IPS-18c (cell line): ENCODE data around the gene ZDHHC7.

Source experiments
- H3K4me3 ChIP-seq: 2 replicates; pipeline ENCODE4 v1.7.0; 2013; ENCODE audit warnings: low read depth, mild to moderate bottlenecking, low read length, moderate library complexity; ENCODE audit not compliant: insufficient read depth
- H3K9me3 ChIP-seq: one replicate; pipeline ENCODE4 v1.6.1; 2013; ENCODE audit warnings: mild to moderate bottlenecking, low read length, moderate library complexity; ENCODE audit not compliant: control insufficient read depth, insufficient read depth

ZDHHC7 gene

GRCh38 chr16:85029408-85029784, 18.1 kb upstream of the ZDHHC7 start:
- Histone ChIP-seq H3K4me3 (no peak overlapping the region; the same call in 1 of the 2 replicates), H3K9me3 (no peaks in the 10 kb centered on the region)

DNA sequence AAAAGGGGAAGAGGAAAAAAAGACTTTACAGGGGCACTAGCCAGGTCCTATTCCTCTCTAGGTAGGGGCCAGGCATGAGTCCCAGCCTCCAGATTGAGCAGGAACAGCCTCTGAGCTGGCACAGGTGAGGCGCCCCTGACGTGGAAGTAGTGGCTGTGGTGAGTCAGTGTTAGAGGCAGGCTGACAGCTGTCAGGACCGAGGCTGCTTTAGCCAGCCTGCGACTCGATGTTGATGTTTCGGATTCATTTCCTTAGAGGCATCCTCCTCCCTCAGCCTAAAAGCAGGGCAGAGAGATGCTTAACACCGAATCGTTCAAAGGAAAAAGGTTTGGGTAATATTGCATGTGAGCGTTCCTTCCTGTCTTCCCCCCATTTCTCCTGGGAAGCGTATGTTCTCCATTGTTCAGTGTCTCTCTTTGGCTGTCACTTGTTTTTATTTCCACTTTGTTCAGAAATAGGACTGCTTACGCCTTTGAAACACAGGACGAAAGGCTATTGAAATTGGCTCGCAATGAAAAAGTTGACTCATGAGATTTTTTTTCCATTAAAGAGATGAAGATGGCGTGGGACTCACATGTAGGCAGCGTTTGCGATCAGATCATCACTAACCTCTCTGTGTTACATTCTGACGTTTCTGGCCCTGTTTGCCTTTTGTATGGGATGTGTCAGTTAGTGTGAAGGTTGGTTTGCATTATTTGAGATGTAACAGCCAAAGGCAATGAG, 17.5 kb upstream of the ZDHHC7 start:
- H3K9me3 ChIP-seq, result no peaks in the 10 kb centered on the region
- no peak overlapping the region; the same call in none of the 2 replicates for H3K4me3 ChIP-seq

DNA sequence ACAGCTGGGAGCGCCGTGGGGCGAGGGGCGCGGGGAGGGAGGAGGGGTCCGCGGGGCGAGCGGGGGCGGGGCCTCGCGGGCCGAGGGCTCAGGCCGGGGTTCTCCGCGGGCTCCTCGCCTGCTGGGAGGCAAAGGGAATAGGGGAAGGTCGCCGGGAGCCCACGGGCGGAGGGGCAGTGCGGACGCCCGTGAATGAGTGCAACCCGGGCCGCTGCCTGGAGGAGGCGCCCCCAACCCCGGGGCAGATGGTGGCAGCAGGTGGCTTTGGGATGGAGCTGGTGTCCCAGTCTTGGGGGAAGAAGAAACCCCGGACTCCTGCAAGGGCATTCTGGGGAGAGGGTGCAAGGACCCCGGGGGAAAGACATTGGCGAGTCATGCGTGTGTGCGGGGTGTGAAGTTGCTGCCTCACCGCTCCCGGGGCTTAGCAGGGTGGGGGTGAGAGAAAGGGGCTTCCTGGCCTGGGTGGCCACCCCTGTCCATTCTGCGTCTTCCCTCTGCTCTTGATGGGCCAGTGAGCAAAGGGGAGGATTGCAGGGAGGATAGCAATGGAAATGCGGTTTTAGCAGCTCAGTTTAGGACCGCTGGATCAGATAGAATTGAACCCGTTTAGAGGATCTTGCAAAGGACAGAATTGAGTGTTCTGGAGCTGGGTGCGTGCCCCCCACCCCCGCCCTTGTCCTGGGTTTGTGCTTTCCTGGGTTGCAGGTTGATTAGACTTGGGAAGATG, 16.8 kb upstream of the ZDHHC7 start:
- H3K9me3 ChIP-seq, result no peaks in the 10 kb centered on the region

DNA sequence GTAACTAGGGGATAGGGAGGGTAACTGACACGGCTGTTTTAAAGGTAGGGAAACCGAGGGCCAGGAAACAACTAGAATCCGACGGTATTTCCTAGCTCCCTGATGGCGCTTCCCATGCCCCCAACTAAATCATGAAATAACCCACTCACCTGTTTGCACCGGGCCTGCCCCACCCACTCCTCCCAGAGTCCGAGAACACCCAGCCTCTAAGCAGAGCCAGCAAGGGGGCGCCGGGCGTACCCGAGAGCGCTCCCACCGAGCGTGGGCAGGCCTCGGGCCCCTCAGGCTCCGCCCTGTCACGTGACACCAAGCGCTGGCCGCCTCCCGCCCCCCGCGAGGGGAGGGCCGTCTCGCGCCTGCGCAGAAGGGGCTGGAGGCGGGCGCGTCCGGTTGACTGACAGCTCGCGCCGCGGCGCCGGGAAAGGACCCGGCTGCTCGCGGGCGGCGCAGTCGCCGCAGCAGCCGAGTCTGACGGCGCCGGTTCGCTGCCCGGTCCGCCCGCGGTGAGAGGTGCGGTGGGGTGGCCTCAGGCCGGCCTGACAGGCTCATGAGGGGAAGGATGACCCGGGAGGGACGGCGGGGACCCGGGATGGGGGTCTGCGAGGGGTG, 16.1 kb upstream of the ZDHHC7 start, which contains the start of gene KIAA0513:
TSS of gene KIAA0513 (plus strand) at position 447 of the 609 bp plus-strand sequence. CDS start 39,277 bp downstream, outside the sequence.
- Histone ChIP-seq H3K4me3 (peak within 1 kb of the TSS; percentile 71), H3K9me3 (no peaks in the 10 kb centered on the region)

More for the DNA sequence above, 16.8 kb upstream of the ZDHHC7 start:
- peak overlapping the region; percentile 71 for H3K4me3 ChIP-seq

- no peak overlapping the region for H3K4me3 ChIP-seq
- no peaks in the 10 kb centered on the region for H3K9me3 ChIP-seq
Measured at GRCh38 chr16:85026703-85027102, 15.4 kb upstream of the ZDHHC7 start.

- H3K9me3 ChIP-seq, result no peaks in the 10 kb centered on the region
- H3K4me3 ChIP-seq, result no peak overlapping the region
Measured at GRCh38 chr16:85025781-85026653, 14.7 kb upstream of the ZDHHC7 start.

DNA sequence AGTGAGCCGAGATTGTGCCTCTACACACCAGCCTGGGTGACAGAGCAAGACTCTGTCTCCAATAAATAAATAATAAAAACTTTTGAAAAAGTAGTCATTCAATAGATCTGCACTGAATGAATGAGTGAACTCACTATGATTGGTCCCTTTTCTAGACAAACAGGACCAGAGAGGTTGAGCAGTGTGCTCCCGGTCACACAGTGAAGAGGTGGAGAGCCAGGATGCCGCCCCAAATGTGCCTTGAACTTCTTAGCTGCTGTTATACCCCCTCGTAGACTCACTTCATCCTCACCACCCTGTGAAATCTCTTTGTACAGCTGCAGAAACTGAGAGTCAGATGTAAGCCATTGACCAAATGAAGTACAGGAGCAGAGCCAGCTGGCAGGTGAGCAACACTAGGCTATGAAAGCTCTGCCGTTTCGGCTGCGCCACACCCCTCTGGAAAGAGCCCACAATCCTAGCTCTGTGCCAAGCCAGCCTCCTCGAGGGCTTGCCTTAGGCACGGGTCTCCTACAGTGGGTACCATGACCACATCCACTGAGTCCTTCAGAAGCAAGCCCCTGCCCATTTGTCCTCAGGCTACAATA, 8.4 kb upstream of the ZDHHC7 start:
- H3K4me3 ChIP-seq, result no peak overlapping the region
- no peaks in the 10 kb centered on the region for H3K9me3 ChIP-seq

- no peaks in the 10 kb centered on the region for H3K9me3 ChIP-seq
Measured at GRCh38 chr16:85018529-85019236, 7.3 kb upstream of the ZDHHC7 start.

GRCh38 chr16:85017633-85018032, 6.3 kb upstream of the ZDHHC7 start:
- no peak overlapping the region for H3K4me3 ChIP-seq
- H3K9me3 ChIP-seq, result no peaks in the 10 kb centered on the region

More at GRCh38 chr16:85018529-85019236, 7.3 kb upstream of the ZDHHC7 start:
- no peak overlapping the region for H3K4me3 ChIP-seq

DNA sequence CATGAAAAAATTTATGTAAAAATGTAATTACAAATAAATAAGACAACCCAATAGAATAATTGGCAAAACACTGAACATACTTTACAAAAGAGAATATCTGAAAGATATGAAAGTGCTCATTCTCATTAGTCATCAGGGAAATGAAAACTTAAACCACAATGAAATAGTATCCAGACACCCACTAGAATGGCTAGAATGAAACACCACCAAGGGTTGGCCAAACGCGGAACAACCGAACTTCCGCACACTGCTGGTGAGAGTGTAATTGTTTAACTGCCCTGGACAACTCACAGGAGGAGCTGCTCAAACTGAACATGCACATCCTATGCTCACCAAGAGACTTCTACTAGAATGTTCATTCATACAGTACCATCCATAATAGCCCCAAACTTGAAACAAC, 5.8 kb upstream of the ZDHHC7 start:
- H3K4me3 ChIP-seq, result no peak overlapping the region
- no peaks in the 10 kb centered on the region for H3K9me3 ChIP-seq

- Histone ChIP-seq H3K4me3 (no peak overlapping the region), H3K9me3 (peaks cover 3% of the 10 kb centered on the region)
Measured at GRCh38 chr16:85015481-85016187, 4.3 kb upstream of the ZDHHC7 start.

GRCh38 chr16:85014311-85014710, 3.0 kb upstream of the ZDHHC7 start:
- Histone ChIP-seq H3K4me3 (no peak overlapping the region), H3K9me3 (peaks cover 3% of the 10 kb centered on the region)

DNA sequence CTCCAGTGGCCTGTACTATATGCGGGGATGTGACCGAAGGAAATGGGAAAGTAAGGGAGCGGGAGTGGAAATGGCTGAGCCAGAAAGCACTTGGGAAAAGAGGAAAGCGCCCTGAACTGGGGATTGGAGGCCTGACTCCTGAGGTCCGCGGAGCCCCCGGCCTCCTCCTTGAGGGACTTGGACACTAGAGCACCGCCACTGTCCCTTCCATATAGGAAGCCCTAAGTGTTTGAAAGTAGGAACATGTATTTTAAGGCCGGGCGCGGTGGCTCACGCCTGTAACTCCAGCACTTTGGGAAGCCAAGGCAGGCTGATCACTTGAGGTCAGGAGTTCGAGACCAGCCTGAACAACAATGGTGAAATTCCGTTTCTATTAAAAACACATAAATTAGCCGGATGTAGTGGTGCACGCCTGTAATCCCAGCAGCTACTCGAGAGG, 530 bp upstream of the ZDHHC7 start:
- peak overlapping the region; percentile 75 for H3K4me3 ChIP-seq
- H3K9me3 ChIP-seq, result peaks cover 5% of the 10 kb centered on the region

GRCh38 chr16:85010446-85010930, 847 bp downstream of the ZDHHC7 start:
- Histone ChIP-seq H3K9me3 (peaks cover 5% of the 10 kb centered on the region), H3K4me3 (peak overlapping the region; percentile 75)

- peaks cover 5% of the 10 kb centered on the region for H3K9me3 ChIP-seq
- no peak overlapping the region for H3K4me3 ChIP-seq
Measured at GRCh38 chr16:85008271-85008670, 3.1 kb downstream of the ZDHHC7 start.
